CD14-positive monocyte (primary cell): ENCODE results near the gene THRB. TPM values are rescaled to one million over a fixed set of nuclear protein-coding genes. Genes with fewer than 3 reads are reported as not detected.

Source experiments
- DNase-seq, 3 donors: peaks; one replicate each; pipeline ENCODE4 v3.0.0-alpha.2; 2011 to 2022
- H2AFZ ChIP-seq: 2 replicates; pipeline ENCODE4 v1.6.0; 2012; ENCODE audit warnings: mild to moderate bottlenecking, low read depth, low read length, inconsistent platforms; ENCODE audit not compliant: insufficient read depth, poor library complexity, severe bottlenecking
- H3K27ac ChIP-seq, 2 donors: 1 replicate in 1 of 2; 2 replicates in 1 of 2; pipeline ENCODE4 v1.5.1; 2012 to 2013; ENCODE audit warnings: low read length in 2 of 2, control low read depth in 1 of 2, inconsistent platforms in 1 of 2, low read depth in 1 of 2, mild to moderate bottlenecking in 1 of 2
- H3K27me3 ChIP-seq, 2 donors: one replicate each; pipeline versions ENCODE4 v1.6.0 to v1.6.1; 2011 to 2013; ENCODE audit warnings: low read length in 2 of 2; ENCODE audit not compliant: control insufficient read depth in 2 of 2, insufficient read depth in 2 of 2
- H3K36me3 ChIP-seq, 2 donors: replicated peaks in 1 of 2; 1 replicate in 1 of 2; 2 replicates in 1 of 2; pipeline versions ENCODE4 v1.5.1 to v1.6.1; 2012 to 2013; ENCODE audit warnings: low read length in 2 of 2, control low read depth in 1 of 2, inconsistent platforms in 1 of 2, mild to moderate bottlenecking in 1 of 2; ENCODE audit not compliant: insufficient read depth in 2 of 2, control insufficient read depth in 1 of 2
- H3K4me1 ChIP-seq, 2 donors: 1 replicate in 1 of 2; 2 replicates in 1 of 2; pipeline versions ENCODE4 v1.5.1 to v1.6.1; 2012 to 2013; ENCODE audit warnings: low read length in 2 of 2, control low read depth in 1 of 2, inconsistent platforms in 1 of 2, mild to moderate bottlenecking in 1 of 2, moderate library complexity in 1 of 2; ENCODE audit not compliant: insufficient read depth in 2 of 2, control insufficient read depth in 1 of 2
- H3K4me2 ChIP-seq: replicated peaks from 2 replicates; pipeline ENCODE3; 2012; ENCODE audit warnings: low read length, moderate library complexity, mild to moderate bottlenecking; ENCODE audit not compliant: poor library complexity, severe bottlenecking; ENCODE audit errors: extremely low read depth
- H3K4me3 ChIP-seq, 3 experiments: fragments of 200-600 bp in 1 of 3; sonication (generic) in 1 of 3; replicated peaks in 1 of 3; 1 replicate in 2 of 3; 2 replicates in 1 of 3; pipeline ENCODE4 v1.5.1; 2011 to 2013; ENCODE audit warnings: low read length in 3 of 3, mild to moderate bottlenecking in 3 of 3, control low read depth in 2 of 3, low read depth in 2 of 3, inconsistent platforms in 1 of 3, moderate library complexity in 1 of 3
- H3K79me2 ChIP-seq: 2 replicates; pipeline ENCODE4 v1.6.0; 2012; ENCODE audit warnings: mild to moderate bottlenecking, control low read depth, inconsistent platforms, low read length, moderate library complexity; ENCODE audit not compliant: insufficient read depth
- H3K9ac ChIP-seq: 2 replicates; pipeline ENCODE4 v1.6.0; 2017; ENCODE audit warnings: low read length, mild to moderate bottlenecking; ENCODE audit not compliant: insufficient read depth, poor library complexity, severe bottlenecking
- H3K9me3 ChIP-seq, 2 donors: replicated peaks in 1 of 2; 1 replicate in 1 of 2; 2 replicates in 1 of 2; pipeline versions ENCODE4 v1.5.1 to v1.6.1; 2012 to 2013; ENCODE audit warnings: low read length in 2 of 2, control low read depth in 1 of 2; ENCODE audit not compliant: control insufficient read depth in 1 of 2, insufficient read depth in 1 of 2
- H4K20me1 ChIP-seq: 2 replicates; pipeline ENCODE4 v1.6.0; 2012; ENCODE audit warnings: mild to moderate bottlenecking, low read length, control low read depth, moderate library complexity; ENCODE audit not compliant: insufficient read depth
- H3K27ac Mint-ChIP-seq, 7 donors: one replicate each; pipeline ENCODE4 v1.8.0; 2020; ENCODE audit warnings: mild to moderate bottlenecking in 7 of 7, mixed read lengths in 7 of 7, moderate library complexity in 6 of 7, inconsistent platforms in 2 of 7
- H3K27me3 Mint-ChIP-seq, 3 donors: one replicate each; pipeline ENCODE4 v1.8.0; 2021 to 2022; ENCODE audit warnings: low read depth in 3 of 3, mild to moderate bottlenecking in 3 of 3, mixed read lengths in 3 of 3, moderate library complexity in 3 of 3, inconsistent platforms in 1 of 3
- H3K36me3 Mint-ChIP-seq, 2 donors: one replicate each; pipeline ENCODE4 v1.8.0; 2020; ENCODE audit warnings: mixed read lengths in 2 of 2, inconsistent platforms in 1 of 2, mild to moderate bottlenecking in 1 of 2
- H3K4me1 Mint-ChIP-seq: one replicate; pipeline ENCODE4 v1.8.0; 2020; ENCODE audit warnings: mild to moderate bottlenecking, mixed read lengths
- H3K4me3 Mint-ChIP-seq, 2 donors: one replicate each; pipeline ENCODE4 v1.8.0; 2020; ENCODE audit warnings: mild to moderate bottlenecking in 2 of 2, mixed read lengths in 2 of 2, moderate library complexity in 1 of 2
- H3K9me3 Mint-ChIP-seq, 7 donors: one replicate each; pipeline ENCODE4 v1.8.0; 2020 to 2022; ENCODE audit warnings: mixed read lengths in 7 of 7, mild to moderate bottlenecking in 6 of 7, moderate library complexity in 6 of 7, inconsistent platforms in 2 of 7
- CTCF ChIP-seq: fragments of 200-600 bp; IDR thresholded peaks from one replicate; pipeline ENCODE4 v1.8.0; 2022; ENCODE audit warnings: antibody characterized with exemption, mild to moderate bottlenecking
- WGBS: methylation state at CpG from one replicate; pipeline ENCODE4 v1.1.5; 2013; ENCODE audit warnings: missing lambda C conversion rate; ENCODE audit not compliant: insufficient coverage; 5-methylcytosine and 5-hydroxymethylcytosine counted together
- intact Hi-C, 2 donors: fragments of 100-400 bp; cut with micrococcal nuclease; formaldehyde crosslinking; loops; one replicate each; pipeline versions ENCODE4 v1.15.0 to v1.15.1; 2023
- polyA plus RNA-seq, 3 donors: library from polyadenylated mRNA; depleted of rRNA in 1 of 3; unstranded in 2 of 3; stranded (reverse) in 1 of 3; fragments of 300-500 nt in 2 of 3; fragments of >200 nt in 1 of 3; fragmentation: Illumina TruSeq in 2 of 3; gene quantifications; 1 replicate in 2 of 3; 2 replicates in 1 of 3; pipeline ENCODE4 v1.2.3, GENCODE V29; 2012 to 2021

Gene THRB
- polyA plus RNA-seq, 3 donors: 0.05 TPM; not detected in 2

GRCh38 chr3:24224666-24225384 is 269.8 kb downstream of the THRB start:
- Mint-ChIP-seq H3K9me3 (no peaks in the 10 kb centered on the region), H3K27ac (peak overlapping the region in 2 of 7 donors; percentile 15 to 16), H3K27me3 (peaks cover 0 to 5% (median 0%) of the 10 kb centered on the region in 3 donors), H3K4me1 (peaks cover 11% of the 10 kb centered on the region), H3K36me3 (no peaks in the 10 kb centered on the region), H3K4me3 (no peak overlapping the region)
- no peak overlapping the region for H3K27ac ChIP-seq
- H3K9ac ChIP-seq: no peak overlapping the region
- no peaks in the 10 kb centered on the region for H3K36me3 ChIP-seq
- H2AFZ ChIP-seq: no peak overlapping the region
- no peak overlapping the region for H3K4me3 ChIP-seq
- H3K4me1 ChIP-seq: no peaks in the 10 kb centered on the region
- intact Hi-C loops: no loop called here
- 100% methylated on average over 1 of the region's 4 CpGs for WGBS
- no peaks in the 10 kb centered on the region for H4K20me1 ChIP-seq
- no peak for TF ChIP-seq CTCF
- no peaks in the 10 kb centered on the region for H3K79me2 ChIP-seq
- DNase-seq: no peak
- no peak overlapping the region for H3K4me2 ChIP-seq
- no peaks in the 10 kb centered on the region for H3K27me3 ChIP-seq
- no peaks in the 10 kb centered on the region for H3K9me3 ChIP-seq

GRCh38 chr3:24222165-24222805 is 272.4 kb downstream of the THRB start:
- no peaks in the 10 kb centered on the region for H3K79me2 ChIP-seq
- no peaks in the 10 kb centered on the region for H3K36me3 Mint-ChIP-seq
- H3K9me3 Mint-ChIP-seq: no peaks in the 10 kb centered on the region
- H2AFZ ChIP-seq: no peak overlapping the region
- H3K27ac ChIP-seq: no peak overlapping the region
- no peak overlapping the region for H3K27ac Mint-ChIP-seq
- no peaks in the 10 kb centered on the region for H3K9me3 ChIP-seq
- no peak overlapping the region for H3K4me2 ChIP-seq
- no peaks in the 10 kb centered on the region for H3K27me3 ChIP-seq
- H3K4me1 Mint-ChIP-seq: peaks cover 6% of the 10 kb centered on the region
- WGBS: 44% methylated on average over 3 of the region's 4 CpGs
- no peak overlapping the region for H3K4me3 Mint-ChIP-seq
- H3K9ac ChIP-seq: no peak overlapping the region
- intact Hi-C loops: no loop called here
- H4K20me1 ChIP-seq: no peaks in the 10 kb centered on the region
- no peak overlapping the region for H3K4me3 ChIP-seq
- no peak for TF ChIP-seq CTCF
- H3K4me1 ChIP-seq: no peaks in the 10 kb centered on the region
- H3K36me3 ChIP-seq: no peaks in the 10 kb centered on the region
- no peak for DNase-seq
- H3K27me3 Mint-ChIP-seq: peaks cover 0 to 7% (median 0%) of the 10 kb centered on the region in 3 donors
